Neural progenitor cell (in vitro differentiated cells): Measurements from ENCODE around the gene HELZ2.

Experiments
- CTCF ChIP-seq: fragments of 200-600 bp; sonication (generic); IDR thresholded peaks from 2 replicates; pipeline ENCODE4 v1.5.1; 2017; ENCODE audit warnings: antibody characterized with exemption, mild to moderate bottlenecking
- EZH2 ChIP-seq: fragments of 200-600 bp; sonication (generic); IDR thresholded peaks from 2 replicates; pipeline ENCODE4 v1.6.1; 2017; ENCODE audit warnings: antibody characterized with exemption, mild to moderate bottlenecking, moderate library complexity

GRCh38 chr20:63599396-63600050 lies 25.5 kb upstream of the HELZ2 start:
- TF ChIP-seq CTCF (no peak), EZH2 (no peak)
